ENCODE measurements around the gene PDE1C.

PDE1C gene

DNA sequence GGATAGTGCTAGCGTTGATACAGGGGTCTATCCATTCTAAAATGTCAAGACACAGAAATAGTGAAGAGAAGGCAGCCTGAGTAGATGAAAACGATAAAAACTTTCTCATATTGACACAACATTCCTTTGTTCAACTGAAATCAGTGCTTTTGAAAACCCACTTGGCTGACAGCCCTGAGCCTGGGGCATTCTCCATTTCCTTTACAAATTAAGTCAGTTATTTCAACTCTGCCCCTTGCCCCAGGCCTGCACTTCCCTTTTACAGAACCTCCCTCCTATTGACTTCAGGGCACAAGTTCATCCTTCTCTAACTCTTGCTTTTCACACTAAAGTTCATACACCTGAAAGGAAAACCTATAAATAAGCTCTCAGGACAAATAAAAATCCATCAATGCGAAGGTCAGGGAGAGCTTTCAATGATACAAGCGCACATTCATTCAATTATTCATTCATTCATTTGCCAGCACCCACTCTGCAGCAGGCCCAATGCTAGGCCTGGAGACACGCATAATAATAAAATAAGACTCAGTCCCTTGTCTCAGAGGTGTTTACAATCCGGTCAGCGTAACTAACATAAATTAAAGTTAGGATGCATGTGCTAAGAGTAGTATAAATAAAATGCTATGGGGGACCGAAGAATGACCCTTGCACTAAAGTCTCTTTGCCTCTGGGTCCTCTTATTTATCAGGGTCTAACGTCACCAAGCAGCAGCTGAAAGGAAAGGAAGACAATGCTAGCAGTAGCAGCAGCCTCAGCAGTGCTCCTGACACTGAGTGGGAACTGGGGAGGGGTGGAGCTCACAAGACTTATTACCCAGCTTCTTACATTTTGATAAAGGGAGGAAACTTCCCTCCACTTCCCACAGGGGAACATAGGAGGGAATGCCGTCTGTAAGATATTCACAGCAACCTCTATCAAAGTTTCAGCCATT, 134.8 kb downstream of the PDE1C start:
- no peak for DNase-seq

DNA sequence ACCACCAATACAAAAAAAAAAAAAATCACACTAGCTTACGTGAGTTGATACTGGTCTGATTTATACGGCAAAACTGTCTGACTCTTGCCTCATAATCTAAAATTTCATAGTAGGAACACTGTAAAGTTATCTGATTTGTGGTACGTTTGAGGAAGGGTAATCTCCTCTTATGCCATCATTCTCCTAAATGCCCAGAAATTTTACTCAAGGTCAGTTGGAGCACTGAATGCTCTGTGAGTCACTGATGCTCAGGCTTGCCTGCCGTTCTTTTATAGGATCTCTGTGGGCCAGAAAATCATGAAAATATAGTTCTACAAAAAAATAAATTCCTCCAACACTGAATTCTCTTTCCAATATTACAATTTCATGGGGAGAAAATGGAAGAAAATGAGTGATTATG, 135.7 kb downstream of the PDE1C start:
- no peak for DNase-seq

DNA sequence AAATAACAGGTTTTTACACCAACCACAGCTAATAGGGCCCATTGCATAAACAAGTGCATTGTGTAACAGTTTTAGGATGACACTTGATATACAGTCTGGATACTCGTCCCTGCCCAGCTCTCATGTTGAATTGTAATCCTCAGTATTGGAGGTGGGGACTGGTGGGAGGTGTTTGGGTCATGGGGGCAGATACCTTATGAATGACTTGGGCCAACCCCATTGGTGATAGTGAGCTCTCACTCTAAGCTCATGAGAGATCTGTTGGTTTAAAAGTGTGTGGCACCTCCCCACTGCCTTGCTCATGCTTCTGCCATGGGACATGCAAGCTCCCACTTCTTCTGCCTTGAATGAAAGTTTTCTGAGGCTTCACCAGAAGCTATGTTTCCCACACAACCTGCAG, 136.7 kb downstream of the PDE1C start:
- no peak for DNase-seq

DNA sequence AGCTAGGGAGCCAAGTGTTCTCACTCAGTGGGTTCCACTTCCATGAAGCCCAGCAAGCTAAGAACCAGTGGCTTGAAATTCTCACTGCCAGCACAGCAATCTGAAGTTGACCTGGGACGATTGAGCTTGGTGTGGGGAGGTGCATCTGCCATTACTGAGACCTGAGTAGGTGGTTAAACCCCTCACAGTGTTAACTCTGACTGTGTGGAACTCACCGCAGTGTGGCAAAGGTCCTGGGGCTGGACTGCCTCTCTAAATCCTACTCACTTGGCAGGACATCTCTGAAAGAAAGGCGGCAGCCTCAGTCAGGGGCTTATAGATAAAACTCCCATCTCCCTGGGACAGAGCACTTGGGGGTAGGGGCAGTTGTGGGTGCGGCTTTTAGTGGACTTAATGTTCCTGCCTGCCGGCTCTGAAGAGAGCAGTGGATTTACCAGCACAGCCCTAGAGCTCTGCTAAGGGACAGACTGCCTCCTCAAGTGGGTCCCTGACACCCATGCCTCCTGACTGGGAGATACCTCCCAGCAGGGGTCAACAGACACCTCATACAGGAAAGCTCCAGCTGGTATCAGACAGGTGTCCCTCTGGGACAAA, 143.1 kb downstream of the PDE1C start:
- DNase-seq = no peak

DNA sequence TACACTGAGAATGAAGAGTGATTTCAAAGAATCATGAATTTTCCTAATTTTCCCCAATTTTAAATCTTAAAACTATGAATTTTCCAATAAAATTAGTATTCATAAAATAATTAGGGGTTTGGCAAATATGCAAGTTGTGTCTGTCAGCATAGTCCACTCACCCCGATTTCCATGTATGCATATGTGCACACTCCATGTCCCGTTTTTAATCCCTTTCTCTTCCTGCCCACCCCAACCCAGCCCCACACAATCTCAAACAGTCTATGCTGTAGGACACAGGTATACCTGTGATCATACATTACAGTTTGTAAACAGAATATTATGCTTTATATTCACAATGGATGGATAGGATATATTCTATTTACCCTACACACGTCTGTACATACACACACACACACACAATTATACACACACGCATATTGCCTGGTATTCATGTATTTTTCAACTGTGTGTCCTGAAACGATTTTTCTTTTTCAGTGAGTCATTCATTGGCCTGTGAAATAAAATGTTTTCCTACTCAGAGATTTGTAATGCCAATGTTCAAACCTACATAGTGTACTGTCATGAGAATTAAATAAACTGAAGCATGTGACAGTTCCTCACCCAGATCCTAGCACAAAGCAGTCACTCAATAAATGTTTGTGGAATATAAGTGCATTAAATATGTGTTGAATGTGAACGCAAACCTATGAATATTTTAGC, 144.3 kb downstream of the PDE1C start:
- DNase-seq = no peak

DNA sequence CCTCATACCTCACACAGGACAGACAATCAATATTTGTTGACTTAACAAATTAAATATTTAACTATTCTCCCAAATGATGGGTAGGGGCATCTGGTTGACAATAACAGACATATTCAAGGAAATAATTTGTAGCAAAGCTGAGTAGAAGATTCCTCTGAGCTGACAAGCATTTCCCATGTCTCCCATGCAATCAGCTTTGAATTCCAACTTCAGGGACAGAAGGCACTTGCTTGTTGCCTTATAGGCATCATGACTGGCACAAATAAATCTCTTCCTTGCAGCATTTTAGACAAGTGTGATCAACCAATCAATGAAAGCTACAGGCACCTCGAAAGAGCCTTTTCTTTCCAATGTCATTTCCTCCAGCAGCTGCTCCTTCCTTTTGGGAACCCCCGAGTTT, 146.0 kb downstream of the PDE1C start:
- no peak for DNase-seq

DNA sequence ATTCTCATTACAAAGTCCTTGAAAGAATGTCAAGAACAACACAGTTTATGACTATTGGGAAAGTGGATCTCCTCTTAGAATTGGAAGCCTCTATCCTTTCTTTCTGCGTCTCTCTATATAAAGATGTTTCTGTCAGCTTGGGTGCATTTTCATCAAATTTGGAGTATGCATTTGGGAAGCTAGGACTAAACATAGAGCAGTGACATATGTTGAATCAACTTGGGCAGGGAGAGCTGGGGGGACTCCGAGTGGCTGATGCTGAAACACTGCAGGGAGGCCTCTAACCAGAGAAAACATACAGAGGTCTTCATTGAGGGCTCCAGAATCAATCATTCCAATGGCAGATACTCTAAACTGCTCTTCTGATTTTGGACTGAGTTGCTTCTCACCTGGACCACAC, 147.4 kb downstream of the PDE1C start:
- DNase-seq = no peak

DNA sequence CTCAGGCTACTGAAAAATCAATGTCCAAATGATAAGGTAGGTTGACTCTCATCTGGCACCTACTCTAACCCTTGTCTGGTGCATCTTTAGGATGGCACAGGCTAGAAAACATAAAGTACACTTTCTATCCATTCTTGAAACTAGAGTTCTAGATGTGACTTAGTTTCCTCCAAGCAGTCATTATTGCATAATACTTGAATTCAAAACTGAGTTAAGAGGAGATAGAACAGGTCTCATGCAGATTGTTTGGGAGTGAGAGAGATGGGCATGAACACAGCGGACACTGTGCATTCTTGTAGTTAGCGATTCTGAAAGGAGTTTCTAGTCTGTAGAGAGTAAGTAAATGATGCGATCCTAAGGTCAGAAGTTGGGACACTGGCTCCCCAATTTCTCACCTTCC, 149.2 kb downstream of the PDE1C start:
- DNase-seq = no peak

DNA sequence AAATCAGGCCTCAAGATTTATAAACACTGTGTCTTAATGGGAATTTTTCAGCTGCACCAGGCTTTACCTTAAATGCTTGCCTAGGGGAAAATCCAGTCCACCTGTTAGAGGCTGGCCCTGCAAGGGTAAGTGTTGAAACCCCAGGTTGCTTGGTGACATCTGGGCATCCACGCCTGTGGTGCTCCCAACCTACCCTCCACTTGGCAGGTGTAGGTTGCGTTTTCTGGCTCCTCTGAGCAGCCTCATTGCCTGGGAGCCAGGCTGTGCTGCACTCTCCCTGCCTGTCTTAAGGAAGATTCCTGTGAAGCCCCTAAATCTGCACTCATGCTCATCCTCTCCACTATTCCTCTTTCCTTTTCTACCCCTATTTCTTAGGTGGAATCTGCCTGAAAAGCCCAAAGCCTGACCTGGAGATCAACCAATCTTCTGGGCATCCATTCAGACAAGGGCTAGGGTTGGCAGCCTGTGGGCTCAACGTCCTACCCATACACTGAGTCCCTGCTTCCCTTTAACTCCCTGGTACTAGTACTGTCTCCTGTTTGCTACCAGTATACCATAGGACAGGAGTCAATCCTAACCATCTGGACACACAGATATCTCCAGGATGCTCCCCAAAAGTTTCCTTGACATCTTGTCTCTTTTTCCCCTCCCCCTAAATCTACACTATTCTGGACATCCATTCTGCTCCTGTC, 150.4 kb downstream of the PDE1C start:
- no peak for DNase-seq

DNA sequence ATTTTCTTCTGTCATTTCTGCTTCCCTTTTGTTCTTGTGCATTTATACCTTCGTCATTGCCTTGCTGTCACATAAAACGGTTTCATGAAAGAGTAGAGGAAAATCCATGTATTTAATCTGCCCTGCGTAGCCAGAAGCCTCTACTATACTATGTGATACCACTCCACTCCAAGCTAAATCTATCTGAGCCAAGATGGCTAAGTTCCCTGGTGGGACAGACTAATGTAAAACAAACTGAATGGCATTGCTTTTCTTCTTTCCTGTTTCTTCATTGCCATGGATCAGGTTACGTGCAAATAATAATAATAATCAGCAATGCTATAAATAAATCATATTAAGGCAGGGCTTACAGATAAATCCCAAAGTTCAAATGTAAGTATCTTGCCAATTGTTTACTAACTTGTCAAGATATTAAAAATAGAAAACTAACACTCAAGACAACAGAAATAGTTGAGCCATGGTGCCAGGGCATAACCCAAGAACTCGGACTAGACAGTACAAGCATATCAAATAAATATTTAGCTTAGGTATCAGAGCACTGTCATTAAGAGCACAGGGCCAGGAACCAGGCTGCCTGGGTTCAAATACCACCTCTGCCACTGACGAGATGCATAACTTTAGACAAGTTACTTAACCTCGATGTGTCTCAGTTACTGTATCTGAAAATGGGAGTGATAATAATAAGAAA, 151.4 kb downstream of the PDE1C start:
- no peak for DNase-seq

DNA sequence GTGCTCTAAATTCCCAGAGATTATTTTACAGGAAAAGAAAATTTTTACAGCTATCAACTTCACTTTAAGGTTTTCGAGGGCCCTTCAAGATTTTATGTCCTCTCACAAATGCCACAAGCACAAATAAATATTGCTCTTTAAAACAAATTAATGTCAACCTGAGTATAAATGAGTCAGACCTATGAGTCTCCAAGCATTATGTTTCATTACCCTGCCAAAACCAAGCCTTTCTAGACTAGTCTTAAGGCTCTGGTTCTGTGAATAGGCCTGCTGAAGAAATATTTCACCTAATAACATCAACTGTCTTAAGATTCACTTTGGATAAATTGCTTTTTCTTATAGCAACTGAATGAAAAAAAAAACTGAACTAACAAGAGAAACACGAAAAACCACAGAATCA, 153.0 kb downstream of the PDE1C start:
- DNase-seq = no peak

DNA sequence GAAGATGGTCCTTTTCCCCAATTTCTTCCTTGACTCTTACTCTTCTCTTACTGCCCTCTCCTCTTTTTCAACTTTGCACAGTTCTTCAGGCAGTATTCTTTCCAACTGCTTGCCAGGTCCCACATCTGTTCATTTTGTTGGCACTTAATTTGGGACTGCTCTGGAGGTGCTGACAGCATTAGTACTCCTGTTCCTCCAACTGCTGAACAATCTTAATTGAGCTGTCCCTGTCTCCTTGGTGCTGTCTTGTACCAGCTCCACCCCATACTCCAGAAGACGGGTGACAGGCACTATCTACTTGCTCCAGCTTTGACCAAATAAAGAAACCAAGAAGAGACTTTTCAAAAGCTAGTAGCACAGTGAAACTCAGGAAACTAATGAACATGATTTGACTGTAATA, 160.0 kb downstream of the PDE1C start:
- DNase-seq = no peak

DNA sequence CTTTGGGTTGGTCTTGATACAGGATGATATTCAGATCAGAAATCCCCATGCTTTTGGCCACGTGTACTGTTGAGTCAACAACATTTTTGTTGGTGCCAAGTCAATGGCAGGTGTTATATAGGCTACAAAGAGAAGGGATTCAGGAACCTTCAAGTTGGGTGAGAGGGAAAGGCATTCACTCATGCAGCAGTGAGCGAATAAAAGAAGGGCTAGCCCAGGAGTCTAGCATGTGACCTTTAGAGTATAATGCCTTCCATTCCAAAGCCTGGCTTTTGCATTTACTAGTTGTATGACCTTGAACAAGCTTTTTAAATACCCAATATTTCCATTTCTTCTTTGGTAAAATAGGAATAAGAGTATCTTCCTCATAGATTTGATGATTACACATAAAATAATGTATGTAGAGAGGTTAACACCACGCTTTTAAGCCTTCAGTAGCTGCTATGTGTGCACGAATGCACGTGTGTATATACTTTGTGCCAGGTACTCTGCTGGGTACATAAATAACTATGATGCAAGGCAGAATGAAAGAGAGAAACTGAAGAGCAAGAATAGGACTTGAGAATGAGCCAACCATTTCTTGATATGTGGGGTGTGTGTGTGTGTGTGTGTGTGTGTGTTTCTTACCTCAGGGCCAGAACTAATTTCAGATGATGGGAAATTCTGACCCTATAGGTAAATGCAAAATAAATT, 163.6 kb downstream of the PDE1C start:
- DNase-seq = no peak

DNA sequence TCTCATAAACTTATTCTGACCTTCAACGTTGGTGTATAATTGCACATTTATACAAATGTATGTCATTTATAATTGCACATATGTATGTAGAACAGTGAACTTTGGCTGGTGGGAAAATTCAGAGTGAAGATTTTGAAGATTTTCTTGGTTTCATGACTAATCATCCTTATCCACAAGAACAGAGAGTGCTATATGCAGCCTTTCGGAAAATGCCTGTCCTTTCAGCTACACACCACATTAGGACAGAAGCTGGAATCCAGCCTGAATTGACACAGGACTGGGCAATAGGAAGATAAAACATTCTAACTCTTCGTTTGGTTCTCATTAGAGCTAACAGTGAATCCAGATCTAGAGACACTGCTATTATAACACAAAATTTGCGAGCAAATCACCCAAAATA, 166.2 kb downstream of the PDE1C start:
- DNase-seq = no peak

DNA sequence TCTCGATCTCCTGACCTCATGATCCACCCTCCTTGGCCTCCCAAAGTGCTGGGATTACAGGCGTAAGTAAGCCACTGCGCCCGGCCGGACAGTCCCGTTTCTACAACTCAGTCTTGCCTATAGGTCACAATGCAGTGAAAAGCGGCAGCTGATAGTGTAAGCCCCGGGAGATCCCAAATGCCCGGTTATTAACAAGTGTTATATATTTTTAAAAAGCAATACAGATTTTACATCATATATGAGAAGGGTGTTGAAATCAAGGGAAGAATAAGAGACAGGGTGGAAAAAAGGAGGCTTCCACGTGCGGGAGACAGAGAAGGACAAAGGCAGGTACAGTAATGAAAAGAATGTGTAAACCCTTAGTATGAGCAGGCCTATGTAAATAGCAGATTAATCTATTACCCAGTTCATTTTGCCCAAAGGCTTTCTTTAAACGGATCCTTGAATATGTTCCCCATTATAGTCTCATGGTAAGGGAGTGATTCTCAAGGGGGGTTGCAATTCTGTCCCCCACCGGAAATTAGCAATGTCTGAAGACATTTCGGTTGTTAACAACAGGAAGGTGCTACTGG, 170.8 kb downstream of the PDE1C start:
- DNase-seq = no peak

DNA sequence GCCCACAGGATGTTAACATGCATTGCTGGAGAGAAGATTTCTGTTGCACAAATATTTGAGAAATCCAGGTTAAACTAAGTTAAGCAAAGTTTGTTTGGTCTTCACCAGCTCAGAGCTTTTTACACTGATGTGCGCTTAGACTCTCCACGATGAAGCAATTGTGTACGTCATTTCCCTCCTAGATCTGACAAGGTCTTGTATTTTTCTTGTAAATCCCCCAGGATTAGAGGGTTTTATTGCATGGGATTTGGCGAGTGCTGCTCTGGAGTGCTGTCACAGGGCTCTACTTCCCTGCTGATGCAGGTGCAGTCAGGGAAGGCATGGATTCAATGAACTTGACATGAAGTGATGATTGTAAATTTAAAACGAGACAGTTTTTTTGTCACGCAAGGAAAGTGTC, 173.3 kb downstream of the PDE1C start:
- no peak for DNase-seq

DNA sequence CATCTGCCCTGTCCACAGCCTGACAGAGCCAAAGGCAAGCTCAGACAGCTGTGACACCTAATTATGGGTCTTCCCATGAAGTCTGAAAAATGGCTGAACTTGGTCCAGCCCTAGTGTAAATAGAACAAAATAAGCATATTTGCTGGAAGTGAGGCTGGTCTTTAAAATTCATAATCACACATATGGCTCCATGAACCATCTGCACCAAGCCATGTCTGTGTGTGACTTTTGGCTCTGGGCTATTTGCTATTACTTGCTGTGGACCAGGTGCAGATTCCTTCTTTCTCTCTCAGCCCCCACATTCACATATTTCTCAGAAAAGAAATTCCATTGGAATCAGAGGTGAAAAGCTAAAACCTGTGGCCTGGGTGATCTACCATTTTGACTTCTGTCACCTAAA, 175.9 kb downstream of the PDE1C start:
- no peak for DNase-seq

DNA sequence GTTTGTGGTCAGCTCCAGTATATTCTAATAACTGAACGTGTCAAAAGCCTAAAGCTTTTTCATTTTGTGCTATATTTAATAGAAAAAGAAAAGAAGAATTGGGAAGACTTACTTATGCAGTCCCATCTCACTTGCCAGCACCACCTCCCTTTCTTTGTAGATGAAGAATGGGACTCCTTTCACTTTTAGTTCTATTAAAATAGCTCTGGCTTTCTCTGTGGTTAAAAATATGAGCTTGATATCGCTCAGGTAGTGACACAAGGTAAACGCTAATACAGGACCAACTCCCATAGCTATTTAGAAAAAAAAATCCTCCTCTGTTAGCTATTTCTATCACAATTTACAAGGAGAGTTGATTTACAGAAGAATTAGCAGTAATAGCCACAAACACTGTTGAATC, 176.8 kb downstream of the PDE1C start:
- no peak for DNase-seq

DNA sequence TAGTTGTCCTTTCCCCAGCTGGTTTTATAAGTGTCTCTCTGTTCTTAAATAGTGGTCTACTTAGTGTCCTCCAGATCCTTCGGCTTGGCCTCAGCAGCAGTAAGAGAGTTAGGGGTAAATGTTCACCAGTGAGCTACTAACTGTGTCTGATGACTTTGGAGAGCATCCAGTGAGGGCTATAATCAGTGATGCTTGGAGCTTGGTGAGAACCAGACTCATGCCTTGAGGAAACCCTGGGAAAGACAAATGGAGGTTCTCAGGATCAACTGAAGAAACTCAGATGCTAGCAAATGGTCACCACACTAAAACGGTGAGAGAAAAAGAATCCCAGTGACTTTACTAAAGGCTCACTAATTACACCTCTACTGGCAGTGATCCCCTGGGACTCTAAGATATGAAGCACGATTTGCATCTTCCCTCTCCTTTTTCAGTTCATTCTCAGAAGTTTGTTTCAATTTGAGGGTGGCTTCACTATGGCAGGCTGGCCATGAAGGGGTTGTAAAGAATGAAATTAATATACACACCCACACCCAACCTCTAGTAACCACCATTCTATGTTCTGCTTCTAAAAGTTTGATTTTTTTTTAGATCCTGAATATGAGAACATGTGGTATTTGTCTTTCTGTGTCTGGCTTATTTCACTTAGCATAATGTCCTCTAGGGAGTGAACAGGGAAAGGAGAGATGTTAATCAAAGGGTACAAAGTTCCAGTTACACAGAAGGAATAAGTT, 177.9 kb downstream of the PDE1C start:
- DNase-seq = peak; percentile 46 to 63

DNA sequence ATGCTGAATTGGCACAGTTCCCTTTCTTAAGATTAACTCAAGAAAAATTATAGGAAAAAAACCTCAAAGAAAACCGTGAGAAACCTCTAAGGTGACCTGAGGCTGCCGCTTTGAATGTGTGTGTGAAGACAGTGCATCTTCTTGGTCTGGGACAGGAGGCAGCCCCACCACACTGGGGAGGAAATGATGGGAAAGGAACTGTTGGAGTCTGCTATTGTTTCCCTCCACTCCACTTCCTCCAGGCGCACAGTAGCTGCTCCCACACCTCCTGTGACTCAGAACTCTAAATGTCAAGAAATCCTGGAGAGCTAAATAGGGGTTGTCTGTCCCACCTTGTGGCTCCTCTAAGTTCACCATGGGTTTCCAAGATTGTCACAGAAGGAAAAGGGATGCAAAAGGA, 179.4 kb downstream of the PDE1C start:
- no peak for DNase-seq

DNA sequence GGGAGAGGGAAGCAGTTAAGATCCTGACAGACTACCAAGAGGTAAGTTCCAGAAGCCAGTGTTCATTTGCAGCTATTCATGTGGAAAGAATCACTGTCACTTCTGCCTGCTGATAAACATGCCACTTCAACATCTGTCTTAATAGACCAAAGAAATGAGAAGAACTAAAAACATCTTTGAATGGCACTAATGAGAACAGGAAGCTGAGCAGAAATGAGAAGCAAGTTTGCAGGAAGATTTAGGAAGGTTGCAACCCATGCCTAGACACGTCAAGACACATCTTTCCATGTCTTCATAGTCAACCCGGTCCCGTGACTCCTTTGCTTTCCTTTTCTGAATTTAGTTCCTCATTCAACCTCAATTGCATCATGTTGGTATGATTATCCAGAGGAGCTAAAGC, 180.0 kb downstream of the PDE1C start:
- no peak for DNase-seq
